DND-41 (cell line): ENCODE results near the gene CAPN5.

Experiments used
- CTCF ChIP-seq: IDR thresholded peaks from 2 replicates; pipeline ENCODE4 v1.5.1; 2012; ENCODE audit warnings: borderline replicate concordance, low read length, moderate library complexity, mild to moderate bottlenecking; ENCODE audit not compliant: poor library complexity, severe bottlenecking; ENCODE audit errors: extremely low read depth
- EZH2 ChIP-seq: IDR thresholded peaks from 3 replicates; pipeline ENCODE4 v1.6.1; 2012; ENCODE audit warnings: borderline replicate concordance, low read depth, mild to moderate bottlenecking, moderate library complexity, low read length, inconsistent platforms; ENCODE audit not compliant: severe bottlenecking

GRCh38 chr11:77139201-77139600 lies 72.4 kb downstream of the CAPN5 start:
- TF ChIP-seq CTCF (no peak), EZH2 (no peak)
